Naive thymus-derived CD4-positive, alpha-beta T cell (primary cell): Measurements from ENCODE around the gene NIT1. TPM values are rescaled to one million over a fixed set of nuclear protein-coding genes. Genes with fewer than 3 reads are reported as not detected.
A peak's percentile ranks its signal among the peaks of the same experiment; 100 is the strongest.

Experiments
- ATAC-seq: fragments of 150-1000 bp; cut with Tn5 transposase; 2 replicates; pipeline ENCODE4 v1.10.0; 2021; ENCODE audit warnings: mild to moderate bottlenecking, moderate library complexity
- CTCF ChIA-PET: fragments of 350-600 bp; sonication (Branson Sonifier 250); formaldehyde crosslinking; loops from one replicate; lab custom pipeline; 2021; ENCODE audit warnings: antibody characterized with exemption; lab: Charles Lee
- POLR2A ChIA-PET: fragments of 350-600 bp; sonication (Branson Sonifier 250); formaldehyde crosslinking; loops from one replicate; lab custom pipeline; 2021; ENCODE audit warnings: antibody characterized with exemption, inconsistent platforms; lab: Charles Lee
- DNase-seq, 9 donors: peaks; one replicate each; pipeline versions ENCODE4 v3.0.0 to v3.0.0-alpha.2; 2020 to 2022; ENCODE audit warnings: mixed read lengths in 1 of 9
- H3K27ac ChIP-seq: one replicate; pipeline ENCODE4 v1.7.0; 2013; ENCODE audit warnings: mild to moderate bottlenecking, low read depth, low read length, moderate library complexity
- H3K27me3 ChIP-seq, 2 donors: one replicate each; pipeline ENCODE4 v1.7.0; 2013; ENCODE audit warnings: low read length in 2 of 2, mild to moderate bottlenecking in 2 of 2, moderate library complexity in 2 of 2; ENCODE audit not compliant: control insufficient read depth in 2 of 2, insufficient read depth in 2 of 2
- H3K36me3 ChIP-seq, 3 experiments: 1 replicate in 2 of 3; 2 replicates in 1 of 3; pipeline ENCODE4 v1.7.0; 2013; ENCODE audit warnings: low read length in 3 of 3, mild to moderate bottlenecking in 3 of 3, moderate library complexity in 1 of 3; ENCODE audit not compliant: insufficient read depth in 3 of 3, control insufficient read depth in 2 of 3
- H3K4me1 ChIP-seq, 2 donors: one replicate each; pipeline ENCODE4 v1.7.0; 2013; ENCODE audit warnings: low read length in 2 of 2, mild to moderate bottlenecking in 2 of 2, moderate library complexity in 1 of 2; ENCODE audit not compliant: control insufficient read depth in 2 of 2, insufficient read depth in 2 of 2
- H3K4me3 ChIP-seq: 2 replicates; pipeline ENCODE4 v1.7.0; 2013; ENCODE audit warnings: mild to moderate bottlenecking, low read length
- H3K9me3 ChIP-seq, 3 experiments: 1 replicate in 2 of 3; 2 replicates in 1 of 3; pipeline ENCODE4 v1.7.0; 2013; ENCODE audit warnings: low read length in 3 of 3; ENCODE audit not compliant: control insufficient read depth in 2 of 3
- H3K27ac Mint-ChIP-seq, 9 donors: one replicate each; pipeline ENCODE4 v1.8.0; 2020 to 2022; ENCODE audit warnings: mixed read lengths in 9 of 9, mild to moderate bottlenecking in 8 of 9, moderate library complexity in 5 of 9, inconsistent platforms in 2 of 9
- H3K27me3 Mint-ChIP-seq, 5 donors: one replicate each; pipeline ENCODE4 v1.8.0; 2021 to 2022; ENCODE audit warnings: mixed read lengths in 5 of 5, mild to moderate bottlenecking in 1 of 5
- H3K36me3 Mint-ChIP-seq, 5 donors: one replicate each; pipeline ENCODE4 v1.8.0; 2020 to 2022; ENCODE audit warnings: mixed read lengths in 5 of 5, mild to moderate bottlenecking in 3 of 5, inconsistent platforms in 1 of 5
- H3K4me1 Mint-ChIP-seq, 7 donors: one replicate each; pipeline ENCODE4 v1.8.0; 2020 to 2022; ENCODE audit warnings: mixed read lengths in 7 of 7, mild to moderate bottlenecking in 3 of 7, inconsistent platforms in 1 of 7
- H3K4me3 Mint-ChIP-seq, 10 donors: one replicate each; pipeline ENCODE4 v1.8.0; 2020 to 2022; ENCODE audit warnings: mild to moderate bottlenecking in 10 of 10, mixed read lengths in 10 of 10, moderate library complexity in 6 of 10, inconsistent platforms in 2 of 10
- H3K9me3 Mint-ChIP-seq, 11 donors: one replicate each; pipeline ENCODE4 v1.8.0; 2020 to 2022; ENCODE audit warnings: mixed read lengths in 11 of 11, mild to moderate bottlenecking in 4 of 11, inconsistent platforms in 1 of 11, moderate library complexity in 1 of 11
- intact Hi-C, 2 donors: fragments of 100-400 bp; cut with micrococcal nuclease; formaldehyde crosslinking; loops; one replicate each; pipeline ENCODE4 v1.15.1; 2023
- polyA plus RNA-seq, 2 donors: library from polyadenylated mRNA; unstranded; fragments of 300-500 nt; fragmentation: Illumina TruSeq; gene quantifications; one replicate each; pipeline ENCODE4 v1.2.3, GENCODE V29; 2021
- total RNA-seq, 6 experiments: library from RNA in 5 of 6; stranded (reverse) in 5 of 6; gene quantifications; 1 replicate in 5 of 6; 2 replicates in 1 of 6; pipeline ENCODE4 v1.2.3 and lab custom pipeline; 2021 to 2026

The NIT1 gene
- total and polyA plus RNA-seq, 7 experiments from 2014 or later = 14.1 to 49.6 (median 34.1) TPM

- CTCF ChIA-PET = interaction anchor here (0.7 to 6.7 kb wide), 10 partner anchors 8 to 233 kb away, joined by 3 to 120 read pairs (median 5); partner anchors contain the start of genes KLHDC9, TSTD1 and USF1
- H3K4me1 ChIP-seq = peaks cover 30 to 41% of the 10 kb centered on the region in 2 donors
- intact Hi-C loops = loop anchor here (1.0 kb wide), 5 partner anchors 27 to 233 kb away; partner anchors contain the start of gene UFC1 (in 1 of the 2)
- H3K9me3 Mint-ChIP-seq = peaks cover 0 to 1% (median 0%) of the 10 kb centered on the region in 11 donors
- peaks cover 27 to 57% (median 50%) of the 10 kb centered on the region in 7 donors for H3K4me1 Mint-ChIP-seq
- peak overlapping the region in 7 of 10 donors; percentile 32 to 99 (median 54) for H3K4me3 Mint-ChIP-seq
- peaks cover 6 to 32% (median 10%) of the 10 kb centered on the region in 5 donors for H3K36me3 Mint-ChIP-seq
- no peaks in the 10 kb centered on the region for H3K9me3 ChIP-seq
- no peaks in the 10 kb centered on the region for H3K27me3 Mint-ChIP-seq
- peak overlapping the region; percentile 83 to 99 (median 95) for H3K27ac Mint-ChIP-seq
- POLR2A ChIA-PET = interaction anchor here (0.7 to 10.9 kb wide), 14 partner anchors 10 to 327 kb away, joined by 3 to 377 read pairs (median 9); partner anchors contain the start of genes DEDD, KLHDC9, NIT1 and PFDN2
- DNase-seq (no peak), ATAC-seq (no peak)
- H3K4me3 ChIP-seq = no peak overlapping the region
- H3K36me3 ChIP-seq = peaks cover 0 to 14% (median 4%) of the 10 kb centered on the region in 3 experiments
- H3K27me3 ChIP-seq = no peaks in the 10 kb centered on the region
- peak overlapping the region; percentile 93 for H3K27ac ChIP-seq
These were observed 47.1 kb upstream of the NIT1 start for GRCh38 chr1:161070761-161071160.

GRCh38 chr1:161071886-161072371, 46.0 kb upstream of the NIT1 start:
- H3K27me3 ChIP-seq = no peaks in the 10 kb centered on the region
- peaks cover 0 to 8% (median 0%) of the 10 kb centered on the region in 3 experiments for H3K36me3 ChIP-seq

DNA sequence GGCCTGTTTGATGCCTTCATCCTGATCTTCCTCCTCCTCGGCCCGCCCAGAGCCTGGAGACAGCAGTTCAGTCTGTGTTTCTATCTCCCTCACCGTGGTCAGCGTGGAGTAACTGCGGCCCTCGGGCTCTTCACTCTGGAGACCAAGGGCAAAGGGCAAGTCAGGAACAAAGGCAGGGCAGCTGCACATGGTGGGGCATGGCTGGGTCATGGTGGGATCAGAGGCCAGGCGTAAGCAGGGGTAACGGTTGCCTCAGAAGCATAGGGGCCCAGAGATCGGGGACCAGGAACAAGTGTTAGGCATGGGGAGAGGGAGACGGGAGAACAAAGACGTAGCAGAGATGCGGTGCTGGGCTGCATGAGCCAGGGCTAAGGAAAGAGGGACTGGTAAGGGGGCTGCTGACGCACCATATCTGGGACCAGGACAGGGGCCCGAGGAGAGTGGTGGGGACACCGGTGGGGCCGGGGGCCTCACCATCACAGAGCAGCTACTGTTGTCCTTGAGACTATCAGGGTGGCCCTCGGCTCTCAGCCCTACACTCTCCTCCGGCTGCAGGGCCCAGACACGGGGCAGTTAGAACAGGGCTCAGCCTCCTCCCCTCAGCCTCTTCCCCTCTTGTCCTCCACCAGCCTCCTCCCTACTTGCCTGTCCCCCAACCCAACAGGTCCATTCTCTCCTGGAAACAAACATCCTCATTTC, 45.0 kb upstream of the NIT1 start:
- peaks cover 10 to 25% of the 10 kb centered on the region in 2 donors for H3K4me1 ChIP-seq
- H3K4me3 ChIP-seq = no peak overlapping the region
- ChIA-PET POLR2A (interaction anchor here (1.1 to 10.9 kb wide), 2 partner anchors 24 to 28 kb away, joined by 3 to 377 read pairs; partner anchors contain the start of genes TSTD1 and USF1), CTCF (interaction anchor here (0.6 to 6.7 kb wide), 7 partner anchors 7 to 32 kb away, joined by 3 to 120 read pairs (median 4); partner anchors contain the start of genes KLHDC9, NECTIN4, TSTD1 and USF1)
- Mint-ChIP-seq H3K4me1 (peaks cover 12 to 39% (median 34%) of the 10 kb centered on the region in 7 donors), H3K27ac (peak overlapping the region in 5 of 9 donors; percentile 25 to 95 (median 65)), H3K9me3 (peaks cover 0 to 1% (median 0%) of the 10 kb centered on the region in 11 donors), H3K27me3 (no peaks in the 10 kb centered on the region), H3K36me3 (peaks cover 0 to 17% (median 2%) of the 10 kb centered on the region in 5 donors), H3K4me3 (no peak overlapping the region)
- no peak for ATAC-seq
- intact Hi-C loops = no loop called here
- H3K27ac ChIP-seq = no peak overlapping the region
- no peaks in the 10 kb centered on the region for H3K9me3 ChIP-seq
- no peak for DNase-seq
- peaks cover 0 to 8% (median 0%) of the 10 kb centered on the region in 3 experiments for H3K36me3 ChIP-seq
- H3K27me3 ChIP-seq = no peaks in the 10 kb centered on the region

More at GRCh38 chr1:161071886-161072371, 46.0 kb upstream of the NIT1 start:
- Mint-ChIP-seq H3K9me3 (peaks cover 0 to 1% (median 0%) of the 10 kb centered on the region in 11 donors), H3K4me3 (peak overlapping the region in 4 of 10 donors; percentile 11 to 46 (median 19)), H3K36me3 (peaks cover 3 to 25% (median 6%) of the 10 kb centered on the region in 5 donors), H3K27ac (peak overlapping the region; percentile 27 to 99 (median 91)), H3K4me1 (peaks cover 21 to 47% (median 42%) of the 10 kb centered on the region in 7 donors), H3K27me3 (no peaks in the 10 kb centered on the region)
- peaks cover 19 to 31% of the 10 kb centered on the region in 2 donors for H3K4me1 ChIP-seq
- CTCF ChIA-PET = interaction anchor here (0.7 to 6.7 kb wide), 4 partner anchors 26 to 105 kb away, joined by 3 to 120 read pairs (median 39); partner anchors contain the start of genes KLHDC9, TSTD1 and USF1
- no peak for ATAC-seq
- intact Hi-C loops = loop anchor here in 1 of 2 donors (1.0 kb wide), 1 partner anchor 67 kb away; no protein-coding TSS in a partner anchor
- H3K4me3 ChIP-seq = no peak overlapping the region
- DNase-seq = peak; percentile 18 to 50 (median 43)
- no peaks in the 10 kb centered on the region for H3K9me3 ChIP-seq
- POLR2A ChIA-PET = interaction anchor here (0.5 to 10.9 kb wide), 6 partner anchors 16 to 237 kb away, joined by 3 to 377 read pairs (median 20); partner anchors contain the start of genes DEDD, KLHDC9, TSTD1 and USF1
- no peak overlapping the region for H3K27ac ChIP-seq

DNA sequence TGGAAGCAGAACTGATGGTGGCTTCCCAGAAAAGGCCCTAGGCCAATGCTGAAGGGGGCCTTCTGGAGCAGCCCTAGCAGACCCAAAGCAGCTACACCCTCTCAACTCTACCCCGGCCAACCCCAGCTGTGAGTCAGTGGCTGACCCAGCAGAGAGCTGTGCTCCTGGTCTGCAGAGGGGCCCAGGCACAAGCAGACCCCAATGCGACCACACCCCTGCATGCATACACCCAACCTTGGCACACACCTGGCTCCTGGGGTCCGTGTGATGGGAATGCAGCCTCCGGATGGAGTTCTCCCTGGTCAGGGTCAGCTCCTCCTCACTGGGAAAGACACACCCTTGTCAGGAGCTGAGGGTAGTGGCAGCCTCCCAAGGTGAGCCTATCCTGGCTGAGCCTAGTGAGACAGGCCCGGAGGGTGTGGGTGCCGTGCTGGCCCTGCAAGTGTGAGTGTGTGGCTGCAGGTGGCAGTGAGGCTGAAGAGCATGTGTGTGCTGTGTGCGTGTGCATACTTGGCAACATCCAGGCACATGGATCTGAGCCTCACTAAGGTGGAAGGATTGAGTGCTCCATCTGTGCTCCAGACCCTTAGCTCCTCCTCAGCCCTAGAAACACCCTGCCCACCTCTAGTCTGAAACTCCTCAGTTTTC, 44.3 kb upstream of the NIT1 start:
- CTCF ChIA-PET = interaction anchor here (0.6 to 6.7 kb wide), 5 partner anchors 8 to 275 kb away, joined by 3 to 120 read pairs (median 4); partner anchors contain the start of gene KLHDC9
- intact Hi-C loops = no loop called here
- peak overlapping the region in 4 of 9 donors; percentile 25 to 94 (median 46) for H3K27ac Mint-ChIP-seq

DNA sequence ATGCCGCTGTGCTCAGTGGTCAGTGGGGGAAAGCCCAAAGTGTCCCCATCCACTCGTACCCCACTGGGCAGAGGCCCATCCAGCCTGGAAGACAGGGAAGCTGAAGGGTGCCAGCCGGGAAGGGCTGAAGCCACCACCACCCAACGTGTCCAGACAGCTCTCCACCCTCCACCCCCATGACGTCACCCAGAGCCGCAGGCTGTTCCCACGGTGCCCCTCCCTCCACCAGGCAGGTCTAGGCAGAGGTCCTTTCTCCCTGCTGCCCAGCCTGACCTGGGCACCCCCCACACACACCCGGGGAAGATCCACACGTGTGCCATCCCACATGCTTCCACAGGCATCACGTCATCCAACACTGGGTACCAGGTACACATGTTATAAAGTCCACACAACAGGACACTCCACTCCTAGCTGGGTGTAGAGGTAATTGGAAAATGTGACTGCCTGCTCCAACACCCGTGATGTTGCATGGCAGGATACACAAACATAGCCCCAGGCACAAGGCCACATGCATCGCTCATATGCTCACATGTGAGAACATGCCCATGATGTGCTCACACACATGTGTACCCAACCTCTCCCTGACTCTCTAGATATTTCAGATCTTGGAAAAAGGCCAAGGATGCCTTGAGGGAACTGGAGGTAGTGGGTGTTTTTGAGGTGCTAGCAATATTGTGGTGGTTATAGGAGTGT, 43.1 kb upstream of the NIT1 start:
- CTCF ChIA-PET = interaction anchor here (0.9 kb wide), 1 partner anchor 42 kb away, joined by 3 read pairs; no protein-coding TSS in a partner anchor
- H3K4me1 Mint-ChIP-seq = peaks cover 11 to 32% (median 29%) of the 10 kb centered on the region in 7 donors

More for the DNA sequence above, 44.3 kb upstream of the NIT1 start:
- H3K9me3 ChIP-seq = no peaks in the 10 kb centered on the region
- H3K27me3 Mint-ChIP-seq = no peaks in the 10 kb centered on the region
- DNase-seq (no peak), ATAC-seq (no peak)
- peaks cover 0 to 8% (median 0%) of the 10 kb centered on the region in 3 experiments for H3K36me3 ChIP-seq
- no peaks in the 10 kb centered on the region for H3K27me3 ChIP-seq
- POLR2A ChIA-PET = interaction anchor here (10.9 kb wide), 1 partner anchor 29 kb away, joined by 377 read pairs; the partner anchor contains the start of genes TSTD1 and USF1
- H3K27ac ChIP-seq = no peak overlapping the region
- H3K9me3 Mint-ChIP-seq = peaks cover 0 to 1% (median 0%) of the 10 kb centered on the region in 11 donors
- H3K4me1 Mint-ChIP-seq = peaks cover 11 to 34% (median 30%) of the 10 kb centered on the region in 7 donors
- no peak overlapping the region for H3K4me3 Mint-ChIP-seq
- peaks cover 10 to 23% of the 10 kb centered on the region in 2 donors for H3K4me1 ChIP-seq
- H3K36me3 Mint-ChIP-seq = peaks cover 0 to 10% (median 0%) of the 10 kb centered on the region in 5 donors
- H3K4me3 ChIP-seq = no peak overlapping the region

More for the DNA sequence above, 43.1 kb upstream of the NIT1 start:
- Mint-ChIP-seq H3K4me3 (no peak overlapping the region), H3K9me3 (peaks cover 0 to 1% (median 0%) of the 10 kb centered on the region in 11 donors), H3K27me3 (no peaks in the 10 kb centered on the region), H3K27ac (peak overlapping the region in 2 of 9 donors; percentile 14 to 38), H3K36me3 (no peaks in the 10 kb centered on the region)
- peaks cover 9 to 23% of the 10 kb centered on the region in 2 donors for H3K4me1 ChIP-seq
- H3K9me3 ChIP-seq = no peaks in the 10 kb centered on the region
- POLR2A ChIA-PET = interaction anchor here (0.8 to 10.9 kb wide), 2 partner anchors 23 to 30 kb away, joined by 3 to 377 read pairs; partner anchors contain the start of genes KLHDC9, TSTD1 and USF1
- ATAC-seq (no peak), DNase-seq (no peak)
- H3K36me3 ChIP-seq = no peaks in the 10 kb centered on the region
- H3K4me3 ChIP-seq = no peak overlapping the region
- H3K27me3 ChIP-seq = no peaks in the 10 kb centered on the region
- no peak overlapping the region for H3K27ac ChIP-seq
- intact Hi-C loops = no loop called here
